Hepatocyte (in vitro differentiated cells): ENCODE data around the gene TEX13A. TPM values are rescaled to one million over a fixed set of nuclear protein-coding genes. Genes with fewer than 3 reads are reported as not detected.

Experiments used
- DNase-seq: peaks from one replicate; pipeline ENCODE4 v3.0.0-alpha.2; 2016; ENCODE audit warnings: low spot score
- H2AFZ ChIP-seq: fragments of 200-600 bp; sonication (generic); 2 replicates; pipeline ENCODE4 v1.6.0; 2016; ENCODE audit warnings: antibody characterized with exemption, mild to moderate bottlenecking
- H3K27ac ChIP-seq: fragments of 200-600 bp; sonication (generic); 2 replicates; pipeline ENCODE4 v1.5.1; 2016; ENCODE audit warnings: mild to moderate bottlenecking
- H3K27me3 ChIP-seq: fragments of 200-600 bp; sonication (generic); 2 replicates; pipeline ENCODE4 v1.6.1; 2016
- H3K36me3 ChIP-seq: fragments of 200-600 bp; sonication (generic); replicated peaks from 2 replicates; pipeline ENCODE4 v1.5.1; 2016; ENCODE audit warnings: low read depth; ENCODE audit not compliant: insufficient read depth
- H3K4me1 ChIP-seq: fragments of 200-600 bp; sonication (generic); 2 replicates; pipeline ENCODE4 v1.5.1; 2016; ENCODE audit warnings: mild to moderate bottlenecking, moderate library complexity; ENCODE audit not compliant: insufficient read depth
- H3K4me2 ChIP-seq: fragments of 200-600 bp; sonication (generic); 2 replicates; pipeline ENCODE4 v1.6.0; 2016
- H3K4me3 ChIP-seq: fragments of 200-600 bp; sonication (generic); 2 replicates; pipeline ENCODE4 v1.5.1; 2016; ENCODE audit warnings: mild to moderate bottlenecking
- H3K79me2 ChIP-seq: fragments of 200-600 bp; sonication (generic); 2 replicates; pipeline ENCODE4 v1.6.0; 2017; ENCODE audit warnings: mild to moderate bottlenecking
- H3K9me2 ChIP-seq: fragments of 200-600 bp; sonication (generic); replicated peaks from 2 replicates; pipeline ENCODE4 v1.6.0; 2017; ENCODE audit warnings: mild to moderate bottlenecking; ENCODE audit not compliant: insufficient read depth
- H3K9me3 ChIP-seq: fragments of 200-600 bp; sonication (generic); 2 replicates; pipeline ENCODE4 v1.5.1; 2016; ENCODE audit warnings: low read depth, mild to moderate bottlenecking
- H4K20me1 ChIP-seq: fragments of 200-600 bp; sonication (generic); 2 replicates; pipeline ENCODE4 v1.6.0; 2016; ENCODE audit warnings: mild to moderate bottlenecking; ENCODE audit not compliant: insufficient read depth, poor library complexity, severe bottlenecking
- CTCF ChIP-seq: fragments of 200-600 bp; sonication (generic); IDR thresholded peaks from 2 replicates; pipeline ENCODE4 v1.5.1; 2016; ENCODE audit warnings: antibody characterized with exemption, mild to moderate bottlenecking; ENCODE audit not compliant: poor library complexity
- EZH2 ChIP-seq: fragments of 200-600 bp; sonication (generic); IDR thresholded peaks from 2 replicates; pipeline ENCODE4 v1.6.1; 2016; ENCODE audit warnings: antibody characterized with exemption, mild to moderate bottlenecking, borderline replicate concordance
- EZH2phosphoT487 ChIP-seq: fragments of 200-600 bp; sonication (generic); IDR thresholded peaks from one replicate; pipeline ENCODE4 v1.6.1; 2018; ENCODE audit warnings: antibody characterized with exemption, mild to moderate bottlenecking, low read depth, moderate library complexity; ENCODE audit not compliant: unreplicated experiment, severe bottlenecking
- WGBS: methylation state at CpG from one replicate; pipeline ENCODE4 v1.1.6; 2016; ENCODE audit warnings: low lambda C conversion rate; ENCODE audit errors: missing lambda C conversion rate; 5-methylcytosine and 5-hydroxymethylcytosine counted together
- polyA plus RNA-seq: library from polyadenylated mRNA; unstranded; fragments of >200 nt; fragmentation: Nextera tagmentation; extraction: Ambion mirVana; gene quantifications from 2 replicates; pipeline ENCODE4 v1.2.1, GENCODE V29; 2016
- total RNA-seq: library from RNA; depleted of rRNA; stranded (reverse); fragments of >200 nt; gene quantifications from 2 replicates; pipeline ENCODE4 v1.2.3, GENCODE V29; 2014

Gene TEX13A
- total and polyA plus RNA-seq, 2 experiments from 2014 or later: not detected

DNA sequence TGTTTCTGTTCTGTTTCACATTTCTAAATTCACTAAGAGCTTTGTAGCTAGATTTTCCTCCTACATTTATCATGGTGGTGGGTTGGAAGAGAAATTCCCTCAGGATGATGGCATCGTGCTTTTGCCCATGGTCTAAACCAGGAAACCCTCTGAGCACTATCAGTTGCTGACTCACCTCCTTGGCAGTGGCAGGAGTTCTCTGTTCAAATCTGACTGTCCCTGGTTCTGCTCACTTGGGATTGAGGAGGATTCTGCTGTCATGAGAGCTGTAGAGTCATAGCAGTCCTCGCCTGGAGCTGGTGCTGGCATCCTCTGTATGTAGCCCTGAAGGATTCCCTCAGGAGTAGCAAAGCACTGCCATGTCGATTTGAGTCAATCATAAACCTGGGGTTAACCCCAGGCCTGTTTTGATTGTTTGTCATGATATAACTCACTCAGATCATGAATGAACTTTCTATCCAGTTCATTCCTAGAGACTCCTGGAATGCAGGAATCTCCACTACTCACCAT, 9.4 kb downstream of the TEX13A start:
- H3K27me3 ChIP-seq: no peaks in the 10 kb centered on the region
- H2AFZ ChIP-seq: no peak overlapping the region
- H3K4me1 ChIP-seq: no peaks in the 10 kb centered on the region
- H3K36me3 ChIP-seq: no peaks in the 10 kb centered on the region
- no peaks in the 10 kb centered on the region for H3K79me2 ChIP-seq
- H3K9me3 ChIP-seq: no peaks in the 10 kb centered on the region
- TF ChIP-seq EZH2phosphoT487: no peak
- H3K4me2 ChIP-seq: no peak overlapping the region
- DNase-seq: no peak
- no peak overlapping the region for H3K4me3 ChIP-seq
- no peaks in the 10 kb centered on the region for H4K20me1 ChIP-seq
- H3K9me2 ChIP-seq: no peaks in the 10 kb centered on the region
- H3K27ac ChIP-seq: no peak overlapping the region
- WGBS: 53% methylated on average over 3 of the region's 3 CpGs

GRCh38 chrX:105210258-105210657, 10.2 kb downstream of the TEX13A start:
- Histone ChIP-seq H3K36me3 (no peaks in the 10 kb centered on the region), H3K9me2 (no peaks in the 10 kb centered on the region), H3K27ac (no peak overlapping the region), H2AFZ (no peak overlapping the region), H3K9me3 (no peaks in the 10 kb centered on the region), H3K4me3 (no peak overlapping the region), H3K4me2 (no peak overlapping the region), H4K20me1 (no peaks in the 10 kb centered on the region), H3K79me2 (no peaks in the 10 kb centered on the region), H3K4me1 (no peaks in the 10 kb centered on the region), H3K27me3 (no peaks in the 10 kb centered on the region)
- TF ChIP-seq CTCF (no peak), EZH2phosphoT487 (no peak), EZH2 (no peak)
- WGBS: 91% methylated on average over 2 of the region's 2 CpGs
- no peak for DNase-seq

DNA sequence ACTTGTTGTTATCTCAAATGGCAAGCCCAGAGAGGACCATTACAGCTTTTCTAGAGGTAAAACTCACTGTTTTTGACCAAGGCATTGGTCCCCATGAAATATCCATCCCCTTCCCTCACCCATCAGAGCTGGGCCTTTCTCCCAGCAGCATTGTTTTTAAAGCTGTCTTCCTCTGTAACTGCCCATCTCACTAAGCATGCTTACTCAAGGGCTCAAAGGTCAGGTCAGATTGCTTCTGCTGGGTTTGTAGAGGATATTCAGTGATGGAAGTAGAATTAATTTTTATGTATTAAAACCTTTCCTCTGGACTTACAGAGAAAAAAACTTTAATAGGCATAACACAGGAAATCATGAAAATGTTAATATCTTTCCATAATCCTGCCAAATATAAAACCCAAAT, 11.1 kb downstream of the TEX13A start:
- no peak for TF ChIP-seq CTCF
- Histone ChIP-seq H3K36me3 (no peaks in the 10 kb centered on the region), H3K27ac (no peak overlapping the region), H3K9me2 (no peaks in the 10 kb centered on the region), H3K27me3 (no peaks in the 10 kb centered on the region), H3K4me1 (no peaks in the 10 kb centered on the region), H3K4me2 (no peak overlapping the region), H3K79me2 (no peaks in the 10 kb centered on the region), H3K9me3 (no peaks in the 10 kb centered on the region), H4K20me1 (no peaks in the 10 kb centered on the region), H2AFZ (no peak overlapping the region), H3K4me3 (no peak overlapping the region)
- no peak for DNase-seq

- H3K4me2 ChIP-seq: no peak overlapping the region
- no peaks in the 10 kb centered on the region for H4K20me1 ChIP-seq
- H3K79me2 ChIP-seq: no peaks in the 10 kb centered on the region
- WGBS: 50% methylated on average over 2 of the region's 2 CpGs
- no peaks in the 10 kb centered on the region for H3K9me3 ChIP-seq
- no peak overlapping the region for H2AFZ ChIP-seq
- no peaks in the 10 kb centered on the region for H3K9me2 ChIP-seq
- no peak overlapping the region for H3K4me3 ChIP-seq
- no peak for TF ChIP-seq EZH2phosphoT487
- peak; percentile 42 for TF ChIP-seq CTCF
- no peak for TF ChIP-seq EZH2
- no peak overlapping the region for H3K27ac ChIP-seq
- DNase-seq: peak; percentile 37
- no peaks in the 10 kb centered on the region for H3K36me3 ChIP-seq
- H3K4me1 ChIP-seq: no peaks in the 10 kb centered on the region
- H3K27me3 ChIP-seq: no peaks in the 10 kb centered on the region
Measured at GRCh38 chrX:105191878-105192277, 28.6 kb downstream of the TEX13A start.
